Measurements from ENCODE around the gene PRKD2. TPM values are rescaled to one million over a fixed set of nuclear protein-coding genes. Genes with fewer than 3 reads are reported as not detected.

PRKD2 gene
- total and polyA plus RNA-seq, 2 of the 8 experiments (the other 6 are each of a cell fraction or from before 2014, with no cell fraction given): 24.4 to 63.8 TPM

GRCh38 chr19:46660551-46661019, 56.3 kb downstream of the PRKD2 start (continued):
- no peak for TF ChIP-seq CHD7 (IDR thresholded peaks at IDR 0.05; ENCODE audit: insufficient replicate concordance, low read length)
- 0 out of 2 replicates have a peak, but pooled peaks have one; percentile 20 for TF ChIP-seq PHF8 (conservative IDR thresholded peaks at IDR 0.05; ENCODE audit: low read depth, low read length)
- peak; percentile 72 for TF ChIP-seq MAX (IDR thresholded peaks at IDR 0.05)
- TF ChIP-seq SP2 (IDR thresholded peaks at IDR 0.05; ENCODE audit: low read length): no peak
- TF ChIP-seq SIN3A (conservative IDR thresholded peaks at IDR 0.05 in 1 of 2, IDR thresholded peaks at IDR 0.05 in 1 of 2; ENCODE audit: low read depth in 1 of 2, low read length in 2 of 2): peak; percentile 24 to 79; a peak in 2 of 4 replicates
- TF ChIP-seq HDAC2 (IDR thresholded peaks at IDR 0.05; ENCODE audit: borderline replicate concordance in 1 of 2, low read depth in 2 of 2, low read length in 2 of 2): peak in 1 of 2 experiments; percentile 93; a peak in 1 of 4 replicates
- peak; percentile 59; the same call in 1 of the 2 replicates for TF ChIP-seq E2F6 (IDR thresholded peaks at IDR 0.05)

Measured in H1 (cell line).